HG03060 (cell line): ENCODE measurements around the gene GATA1.
A peak's percentile ranks its signal among the peaks of the same experiment; 100 is the strongest.

Source experiments
- ATAC-seq: cut with Tn5 transposase; IDR thresholded peaks from one replicate; pipeline ENCODE4 v1.9.1; 2021; ENCODE audit warnings: low read depth, moderate number of reproducible peaks; ENCODE audit not compliant: unreplicated experiment

The GATA1 gene

GRCh38 chrX:48784726-48785125 is 1.7 kb upstream of the GATA1 start:
- ATAC-seq = no peak

DNA sequence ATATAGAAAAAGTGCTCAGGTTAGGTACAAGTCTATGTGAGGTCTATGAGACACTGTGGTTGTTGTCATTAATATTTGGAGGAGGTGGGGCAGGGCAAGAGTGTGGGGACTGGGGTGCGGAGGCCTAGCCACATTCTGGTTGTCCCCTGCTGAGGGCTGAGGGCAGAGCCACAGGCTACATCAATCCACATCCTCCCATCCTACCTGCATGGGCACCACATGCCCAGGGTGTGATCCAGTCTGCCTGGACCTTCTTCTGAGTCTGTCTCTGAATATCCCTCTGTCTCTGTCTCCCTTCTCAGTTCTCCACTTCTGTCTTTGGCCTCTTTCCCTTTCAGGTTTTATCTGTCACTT is 1.2 kb upstream of the GATA1 start:
- ATAC-seq = no peak

DNA sequence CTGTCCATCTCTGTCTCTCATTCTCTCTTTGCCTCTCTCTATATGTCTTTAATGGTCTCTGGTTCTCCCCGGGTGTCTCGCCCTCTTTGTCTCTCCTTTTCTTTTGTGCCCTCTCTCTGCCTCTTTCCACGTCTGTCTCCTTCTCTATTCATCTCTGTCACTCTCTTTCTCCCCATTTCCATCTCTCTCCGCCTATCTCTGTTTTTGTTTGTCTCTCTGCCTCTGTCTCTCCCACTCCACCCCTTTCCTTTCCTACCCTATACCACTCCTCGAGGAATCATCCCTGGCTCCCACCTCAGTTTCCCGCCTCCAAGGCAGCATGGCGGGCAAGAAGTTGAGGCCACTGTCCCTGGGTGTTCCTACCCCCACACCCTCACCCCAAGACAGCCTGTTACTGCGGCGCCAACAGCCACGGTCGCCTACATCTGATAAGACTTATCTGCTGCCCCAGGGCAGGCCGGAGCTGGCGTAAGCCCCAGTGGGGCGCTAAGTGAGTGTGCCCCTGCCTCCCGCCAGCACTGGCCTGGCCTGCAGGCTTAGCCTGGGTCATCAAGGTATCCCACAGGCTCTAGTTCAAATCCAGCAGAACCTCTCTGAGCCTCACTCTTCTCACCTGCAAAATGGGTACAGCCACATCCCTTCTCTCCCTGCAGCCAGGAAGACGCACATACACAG is 713 bp upstream of the GATA1 start:
- ATAC-seq = no peak

GRCh38 chrX:48786825-48787504 is 575 bp downstream of the GATA1 start:
- ATAC-seq = no peak

DNA sequence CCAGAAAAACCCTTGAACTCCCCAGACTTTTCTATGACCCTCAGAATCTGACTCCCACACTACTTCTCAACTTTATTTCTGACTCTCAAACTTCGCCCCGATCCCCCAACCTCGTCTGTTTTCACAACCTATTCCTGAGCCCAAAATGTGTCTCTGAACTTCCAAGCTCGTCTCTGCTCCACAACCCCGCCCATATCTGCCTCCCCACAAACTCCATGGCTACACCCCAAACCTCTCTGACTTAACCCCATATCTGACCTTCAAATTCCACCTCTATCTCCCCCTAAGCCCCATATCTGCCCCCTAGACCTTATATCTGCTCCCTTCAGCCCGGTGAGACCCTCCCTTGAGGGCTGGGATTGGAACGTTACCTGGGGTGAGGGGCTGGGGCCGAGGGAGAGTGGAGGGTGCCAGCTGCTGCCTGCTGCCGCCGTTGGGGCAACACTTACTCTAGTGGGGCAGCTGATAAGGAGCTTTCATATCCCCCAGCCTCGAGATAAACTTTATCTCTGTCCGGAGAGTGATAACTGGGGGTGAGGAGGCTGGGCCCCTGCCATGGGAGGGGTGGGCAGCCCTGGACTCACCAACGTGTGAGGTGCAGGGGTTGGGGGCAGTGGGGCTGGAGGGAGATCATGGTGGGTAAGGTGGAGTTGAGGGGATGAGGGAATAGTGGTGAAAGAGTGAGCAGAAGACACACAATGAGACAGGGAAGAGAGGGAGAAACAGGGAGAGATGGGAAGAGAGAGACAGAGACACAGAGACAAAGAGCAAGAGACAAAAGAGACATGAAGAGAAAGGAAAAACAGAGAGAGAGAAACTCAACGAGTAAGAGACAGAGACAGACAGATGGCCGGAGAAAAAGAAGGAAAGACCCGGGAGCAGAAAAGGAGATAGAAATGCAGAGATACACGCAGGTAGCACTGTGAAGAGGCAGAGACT is 1.4 kb downstream of the GATA1 start:
- ATAC-seq = no peak

- ATAC-seq = no peak
Observed at GRCh38 chrX:48789366-48790220, 3.2 kb downstream of the GATA1 start.

- ATAC-seq = no peak
Observed at GRCh38 chrX:48790477-48790876, 4.1 kb downstream of the GATA1 start.

DNA sequence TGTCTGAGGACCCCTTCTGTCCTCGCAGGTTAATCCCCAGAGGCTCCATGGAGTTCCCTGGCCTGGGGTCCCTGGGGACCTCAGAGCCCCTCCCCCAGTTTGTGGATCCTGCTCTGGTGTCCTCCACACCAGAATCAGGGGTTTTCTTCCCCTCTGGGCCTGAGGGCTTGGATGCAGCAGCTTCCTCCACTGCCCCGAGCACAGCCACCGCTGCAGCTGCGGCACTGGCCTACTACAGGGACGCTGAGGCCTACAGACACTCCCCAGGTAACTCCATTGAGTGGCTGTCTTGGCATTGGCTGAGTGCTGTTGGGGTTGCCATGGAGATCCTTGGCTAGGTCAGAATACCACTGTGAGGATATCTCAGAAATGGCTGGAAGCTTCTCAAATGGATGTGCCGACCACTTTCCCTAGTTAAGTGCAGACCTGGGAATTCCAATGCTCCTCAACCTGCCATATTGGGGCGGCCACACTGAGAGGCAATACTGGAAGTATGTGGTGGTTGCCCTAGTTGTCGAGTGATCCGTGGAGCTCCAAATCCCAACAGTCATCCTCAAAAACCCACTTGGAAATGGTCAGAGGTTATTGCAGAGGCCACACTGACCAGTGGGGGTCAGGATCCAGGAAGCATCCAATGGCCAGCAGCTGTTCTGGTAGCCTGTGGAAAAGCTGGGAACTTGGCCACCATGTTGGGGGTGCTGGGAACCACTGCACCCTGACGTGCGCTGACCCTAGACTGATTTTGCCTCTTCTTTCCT is 4.9 kb downstream of the GATA1 start:
- no peak for ATAC-seq

GRCh38 chrX:48792219-48792618 is 5.8 kb downstream of the GATA1 start:
- no peak for ATAC-seq

GRCh38 chrX:48793935-48794334 is 7.5 kb downstream of the GATA1 start:
- ATAC-seq = no peak

DNA sequence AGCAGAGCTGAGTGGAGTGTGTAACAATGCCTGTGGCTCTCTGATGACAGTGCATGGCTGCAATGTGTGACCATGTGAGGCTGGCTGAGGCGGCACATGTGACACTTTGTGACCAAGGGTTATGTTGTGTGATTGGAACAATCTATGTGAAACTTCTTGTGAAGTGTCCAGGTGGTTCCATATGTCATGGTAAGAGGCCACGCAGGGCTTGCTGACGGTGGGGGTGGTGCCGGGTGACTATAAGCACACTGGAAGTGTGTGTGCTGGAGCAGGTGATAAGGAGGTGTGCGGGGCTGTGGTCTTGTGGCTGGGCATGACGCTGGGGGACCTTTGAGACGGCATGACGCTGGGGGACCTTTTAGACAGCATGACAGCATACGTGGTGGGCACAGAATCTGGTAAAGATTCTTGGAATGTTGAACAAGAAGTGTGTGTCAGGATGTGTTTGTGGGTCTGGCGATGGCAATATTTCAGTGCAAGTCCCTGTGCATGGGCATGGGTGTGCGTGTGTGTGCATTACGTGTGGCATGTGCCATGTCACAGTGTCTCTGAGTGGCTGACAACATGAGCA is 8.0 kb downstream of the GATA1 start:
- ATAC-seq = no peak

DNA sequence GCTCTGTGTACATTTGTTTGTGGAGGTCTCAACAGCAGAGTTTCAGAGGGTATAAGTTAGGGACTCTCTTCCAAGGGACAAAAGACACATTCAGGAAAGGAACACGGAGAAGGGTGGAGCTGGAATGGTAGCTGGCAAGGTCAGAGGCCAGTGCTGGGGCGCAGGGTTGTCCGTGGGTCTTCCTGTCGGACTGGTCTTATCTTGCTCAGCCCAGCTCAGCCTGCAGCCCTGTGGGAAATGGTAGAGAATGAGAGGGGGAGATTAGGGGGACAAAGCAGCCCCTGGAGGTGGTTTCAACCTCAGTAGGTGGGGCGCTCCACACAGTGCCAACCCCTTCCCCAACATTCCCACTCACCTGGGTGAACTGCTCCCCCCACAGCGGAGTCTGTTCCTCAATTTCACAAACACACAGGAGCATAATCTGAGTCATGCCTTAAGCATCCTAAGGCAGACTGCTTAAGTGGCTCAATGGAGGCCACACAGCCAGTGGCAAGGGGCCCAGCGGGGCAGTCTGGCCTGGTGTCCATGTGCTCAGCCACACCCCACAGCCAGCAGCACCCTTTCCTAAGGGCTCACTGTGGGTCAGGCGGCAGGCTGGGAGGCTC is 8.6 kb downstream of the GATA1 start:
- no peak for ATAC-seq

GRCh38 chrX:48798318-48798717 is 11.9 kb downstream of the GATA1 start:
- ATAC-seq = no peak

DNA sequence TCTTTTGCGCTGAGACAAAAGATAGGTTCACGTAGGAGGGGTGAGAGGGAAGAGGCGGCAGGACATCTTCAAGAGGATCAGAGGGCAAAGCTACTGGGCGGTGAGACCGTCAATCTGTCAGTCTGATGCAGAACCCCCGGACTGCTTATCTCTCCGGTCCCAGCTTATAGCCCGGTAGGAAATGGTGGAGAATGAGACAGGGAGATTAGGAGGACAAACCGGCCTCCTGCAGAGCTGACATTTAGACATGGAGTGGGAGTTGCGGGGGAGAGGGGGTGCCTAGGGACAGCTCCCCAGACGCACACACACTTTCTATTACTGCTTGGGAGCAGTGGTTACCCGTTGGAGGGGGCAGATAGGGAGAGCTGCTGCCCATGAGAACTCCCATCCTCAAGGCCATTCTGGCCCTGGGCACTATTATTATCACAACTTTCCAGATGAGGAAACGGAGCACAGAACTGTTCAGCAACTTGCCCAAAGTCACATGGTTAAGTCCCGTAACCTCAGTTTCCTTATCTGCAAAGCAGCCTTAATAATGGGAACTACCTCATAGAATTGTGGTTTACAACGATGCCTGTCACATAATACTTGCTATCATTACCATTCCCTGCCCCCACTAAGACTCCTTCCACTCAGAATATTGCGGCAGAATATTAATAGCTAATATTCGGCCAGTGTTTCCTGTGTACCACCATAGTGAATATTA is 14.3 kb downstream of the GATA1 start:
- ATAC-seq = no peak

DNA sequence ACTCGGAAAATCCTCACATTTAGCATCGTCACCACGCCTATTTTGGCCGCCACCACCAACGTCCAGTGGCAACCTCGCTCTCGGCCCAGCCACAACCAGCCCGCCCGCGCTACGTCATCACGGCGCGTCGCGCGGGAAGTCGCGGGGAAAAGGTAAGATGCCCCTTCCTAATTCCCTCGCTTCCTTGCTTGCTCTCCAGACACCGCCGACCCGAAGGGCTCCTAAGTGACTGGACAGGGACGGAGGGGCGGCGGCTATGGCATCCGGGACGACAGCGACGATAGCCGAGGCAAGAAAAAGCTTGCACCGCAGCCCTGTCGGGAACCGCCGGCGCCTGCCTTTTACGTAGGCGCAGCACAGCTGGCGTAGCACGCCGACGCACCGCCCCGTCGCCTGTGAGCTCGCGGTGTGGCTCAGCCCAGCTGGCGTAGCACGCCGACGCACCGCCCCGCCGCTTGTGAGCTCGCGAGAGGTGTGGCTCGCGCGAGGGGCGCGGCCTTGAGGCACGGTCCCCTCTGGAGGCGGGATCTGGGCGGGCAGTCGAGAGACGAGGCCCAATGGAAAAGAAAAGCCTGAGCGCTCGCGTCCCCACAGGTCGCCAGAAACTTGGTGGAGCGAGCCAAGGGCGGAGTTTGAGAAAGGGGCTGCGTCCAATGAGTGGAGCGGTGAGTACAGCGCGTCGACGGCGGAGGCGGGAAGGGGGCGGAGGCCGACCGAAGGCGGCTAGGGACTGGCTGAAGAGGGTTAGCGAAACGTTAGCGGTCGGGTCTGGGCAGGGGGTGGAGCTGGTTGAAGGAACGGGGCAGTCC is 15.1 kb downstream of the GATA1 start, which contains the start of gene HDAC6:
Gene HDAC6 (plus strand): TSS at position 788 of the 809 bp plus-strand sequence. CDS start 626 bp downstream, outside the sequence.
- ATAC-seq = peak; percentile 67

- ATAC-seq = peak; percentile 23
Observed at GRCh38 chrX:48802089-48802904, 15.9 kb downstream of the GATA1 start.

- ATAC-seq = no peak
Observed at GRCh38 chrX:48802905-48803200, 16.5 kb downstream of the GATA1 start.
